ENCODE results near the gene IFRD2.
"Not testable (repeated sequence)": the region's sequence is repeated elsewhere in the genome, so short reads cannot be mapped to it uniquely, and the experiment has no call there.

Gene IFRD2

GRCh38 chr3:50268276-50268675, 24.0 kb downstream of the IFRD2 start:
- no peak for DNase-seq (ENCODE audit: low read depth)

- no peak for DNase-seq (ENCODE audit: low read depth)
Observed at GRCh38 chr3:50267280-50267913, 24.8 kb downstream of the IFRD2 start.

- DNase-seq (ENCODE audit: low read depth): no peak
Observed at GRCh38 chr3:50266836-50267235, 25.4 kb downstream of the IFRD2 start.

- DNase-seq (ENCODE audit: low read depth): no peak
Observed at GRCh38 chr3:50266017-50266416, 26.2 kb downstream of the IFRD2 start.

- no peak for DNase-seq (ENCODE audit: low read depth)
Observed at GRCh38 chr3:50265571-50265970, 26.7 kb downstream of the IFRD2 start.

GRCh38 chr3:50264964-50265485, 27.2 kb downstream of the IFRD2 start:
- no peak for DNase-seq (ENCODE audit: low read depth)

GRCh38 chr3:50264383-50264963, 27.8 kb downstream of the IFRD2 start:
- no peak for DNase-seq (ENCODE audit: low read depth)

GRCh38 chr3:50263478-50264382, 28.5 kb downstream of the IFRD2 start:
- no peak for DNase-seq (ENCODE audit: low read depth)

- no peak for DNase-seq (ENCODE audit: low read depth)
Observed at GRCh38 chr3:50262778-50263177, 29.5 kb downstream of the IFRD2 start.

GRCh38 chr3:50262200-50262599, 30.0 kb downstream of the IFRD2 start:
- DNase-seq (ENCODE audit: low read depth): not testable (repeated sequence)

GRCh38 chr3:50261505-50261904, 30.7 kb downstream of the IFRD2 start:
- no peak for DNase-seq (ENCODE audit: low read depth)

GRCh38 chr3:50260942-50261441, 31.2 kb downstream of the IFRD2 start:
- DNase-seq (ENCODE audit: low read depth): no peak

- DNase-seq (ENCODE audit: low read depth): peak; percentile 67
Observed at GRCh38 chr3:50260027-50260941, 31.9 kb downstream of the IFRD2 start.

- DNase-seq (ENCODE audit: low read depth): no peak
Observed at GRCh38 chr3:50259432-50260026, 32.7 kb downstream of the IFRD2 start.

GRCh38 chr3:50258979-50259378, 33.2 kb downstream of the IFRD2 start:
- no peak for DNase-seq (ENCODE audit: low read depth)

GRCh38 chr3:50258029-50258680, 34.1 kb downstream of the IFRD2 start:
- no peak for DNase-seq (ENCODE audit: low read depth)

- DNase-seq (ENCODE audit: low read depth): no peak
Observed at GRCh38 chr3:50256978-50257890, 35.0 kb downstream of the IFRD2 start.

GRCh38 chr3:50255251-50255615, 37.0 kb downstream of the IFRD2 start:
- DNase-seq (ENCODE audit: low read depth): no peak

GRCh38 chr3:50254577-50255250, 37.5 kb downstream of the IFRD2 start:
- no peak for DNase-seq (ENCODE audit: low read depth)

Measured in T-helper 22 cell (primary cell).